Measurements from ENCODE around the gene PPBP.

The PPBP gene

DNA sequence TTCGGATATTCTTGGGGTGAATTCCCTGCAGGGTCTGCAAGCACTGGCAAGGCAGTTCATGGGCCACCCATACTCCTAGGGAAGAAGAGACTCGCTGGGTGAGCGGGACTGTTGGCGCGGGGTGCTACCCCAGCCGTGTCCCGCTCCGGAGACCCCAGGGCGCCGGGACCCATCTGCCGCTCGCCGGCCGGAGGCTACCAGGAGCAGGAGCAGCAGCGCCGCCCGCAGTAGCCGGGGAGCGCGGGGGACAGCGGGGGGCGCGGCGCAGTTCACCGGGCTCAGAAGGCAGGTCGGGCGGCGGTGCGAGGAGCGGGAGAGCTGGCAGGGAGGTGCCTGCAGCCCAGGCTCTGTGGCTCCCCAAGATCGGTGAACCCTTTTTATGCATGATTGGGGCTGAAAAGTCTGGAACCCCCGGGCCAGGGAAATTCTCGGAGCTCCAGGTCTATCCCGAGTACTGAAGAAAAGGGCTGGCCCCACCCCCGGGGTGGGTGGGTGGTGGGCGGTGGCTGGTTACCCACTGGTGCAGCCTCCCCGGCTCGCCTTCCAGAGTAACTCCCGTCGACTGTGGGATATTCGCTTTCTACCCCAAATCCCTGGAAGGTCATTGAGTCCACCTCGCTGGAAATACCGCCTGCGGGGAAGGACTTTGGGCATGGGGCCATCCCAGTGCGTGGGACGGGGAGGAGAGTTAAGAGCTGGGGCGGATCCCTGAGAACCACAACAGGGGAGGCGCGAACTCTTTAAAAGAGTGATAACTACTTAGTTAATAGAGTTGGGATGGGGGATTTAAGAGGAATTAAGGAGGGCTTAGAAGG is 43.7 kb downstream of the PPBP start:
- H3K27me3 ChIP-seq = peaks cover 19% of the 10 kb centered on the region
- no peaks in the 10 kb centered on the region for H3K9me3 ChIP-seq
- H3K4me1 ChIP-seq = no peaks in the 10 kb centered on the region
- no peaks in the 10 kb centered on the region for H3K36me3 ChIP-seq
- DNase-seq = no peak
- no peak overlapping the region for H3K4me3 ChIP-seq (ENCODE audit: low read depth, low read length)
- TF ChIP-seq, protein P1, sequence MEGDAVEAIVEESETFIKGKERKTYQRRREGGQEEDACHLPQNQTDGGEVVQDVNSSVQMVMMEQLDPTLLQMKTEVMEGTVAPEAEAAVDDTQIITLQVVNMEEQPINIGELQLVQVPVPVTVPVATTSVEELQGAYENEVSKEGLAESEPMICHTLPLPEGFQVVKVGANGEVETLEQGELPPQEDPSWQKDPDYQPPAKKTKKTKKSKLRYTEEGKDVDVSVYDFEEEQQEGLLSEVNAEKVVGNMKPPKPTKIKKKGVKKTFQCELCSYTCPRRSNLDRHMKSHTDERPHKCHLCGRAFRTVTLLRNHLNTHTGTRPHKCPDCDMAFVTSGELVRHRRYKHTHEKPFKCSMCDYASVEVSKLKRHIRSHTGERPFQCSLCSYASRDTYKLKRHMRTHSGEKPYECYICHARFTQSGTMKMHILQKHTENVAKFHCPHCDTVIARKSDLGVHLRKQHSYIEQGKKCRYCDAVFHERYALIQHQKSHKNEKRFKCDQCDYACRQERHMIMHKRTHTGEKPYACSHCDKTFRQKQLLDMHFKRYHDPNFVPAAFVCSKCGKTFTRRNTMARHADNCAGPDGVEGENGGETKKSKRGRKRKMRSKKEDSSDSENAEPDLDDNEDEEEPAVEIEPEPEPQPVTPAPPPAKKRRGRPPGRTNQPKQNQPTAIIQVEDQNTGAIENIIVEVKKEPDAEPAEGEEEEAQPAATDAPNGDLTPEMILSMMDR (IDR thresholded peaks at IDR 0.05; ENCODE audit: low read depth, low read length) = no peak

DNA sequence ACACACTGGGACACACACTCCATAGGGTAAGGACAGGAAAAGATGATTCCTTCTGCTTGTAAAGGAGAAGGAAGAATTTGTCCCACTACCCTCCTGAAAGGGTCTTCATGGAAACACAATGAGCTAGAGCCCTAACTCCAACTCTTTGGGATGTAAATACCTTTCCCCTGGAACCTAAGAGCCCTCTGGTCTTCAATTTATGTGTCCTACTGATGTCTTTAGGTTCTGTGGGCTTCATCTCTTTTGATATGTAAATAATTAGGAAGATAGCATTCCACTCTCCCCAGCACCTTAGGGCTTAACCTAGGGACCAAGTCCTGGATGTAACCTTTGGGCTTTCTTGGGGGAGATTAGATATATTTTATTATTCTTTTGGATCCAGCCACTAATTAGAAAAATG is 44.4 kb downstream of the PPBP start:
- H3K27me3 ChIP-seq = peaks cover 19% of the 10 kb centered on the region
- DNase-seq = no peak
- H3K4me1 ChIP-seq = no peaks in the 10 kb centered on the region
- H3K9me3 ChIP-seq = no peaks in the 10 kb centered on the region
- H3K4me3 ChIP-seq (ENCODE audit: low read depth, low read length) = no peak overlapping the region
- H3K36me3 ChIP-seq = no peaks in the 10 kb centered on the region
- TF ChIP-seq, protein P1 (IDR thresholded peaks at IDR 0.05; ENCODE audit: low read depth, low read length) = no peak

DNA sequence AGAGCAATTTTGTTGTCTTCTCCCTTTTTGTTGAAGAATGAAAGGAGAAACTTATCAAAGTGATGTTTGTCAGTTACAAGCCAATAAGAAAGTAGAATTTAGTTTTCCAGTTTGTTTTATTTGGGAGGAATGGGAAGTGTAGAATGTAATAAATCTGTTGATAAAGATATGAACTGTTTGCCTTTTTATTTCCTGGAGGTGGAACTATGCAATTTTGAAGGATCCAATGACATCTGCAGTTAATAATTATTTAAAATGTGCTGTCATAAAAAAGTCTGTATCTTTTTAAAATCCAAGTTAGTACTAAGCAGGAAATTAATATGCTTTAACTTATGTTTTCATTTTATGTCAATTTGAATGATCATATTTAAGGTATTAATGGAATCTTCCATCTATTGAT is 51.0 kb downstream of the PPBP start:
- Histone ChIP-seq H3K27me3 (no peaks in the 10 kb centered on the region), H3K36me3 (no peaks in the 10 kb centered on the region), H3K4me1 (no peaks in the 10 kb centered on the region), H3K4me3 (ENCODE audit: low read depth, low read length) (no peak overlapping the region), H3K9me3 (no peaks in the 10 kb centered on the region)
- DNase-seq = no peak
- TF ChIP-seq, protein P1 (IDR thresholded peaks at IDR 0.05; ENCODE audit: low read depth, low read length) = no peak

All from BE2C (cell line).